IMR-90 (cell line): ENCODE measurements around the gene EYS. TPM values are rescaled to one million over a fixed set of nuclear protein-coding genes. Genes with fewer than 3 reads are reported as not detected.

ENCODE experiments used
- ATAC-seq: fragments of 200-7000 bp; cut with Tn5 transposase; 2 replicates; pipeline ENCODE4 v1.9.1; 2020; ENCODE audit warnings: low read depth, mild to moderate bottlenecking, moderate library complexity
- BruUV-seq: library from RNA; stranded (reverse); fragments of 400-500 nt; replicated peaks from 2 replicates; lab custom pipeline; 2021; lab: Mats Ljungman, UMichigan
- CTCF ChIA-PET: fragments of 300-600 bp; formaldehyde crosslinking; extraction: SDS; loops from one replicate; lab custom pipeline; 2021; ENCODE audit warnings: antibody characterized with exemption; lab: Yijun Ruan, JAX
- POLR2A ChIA-PET: fragments of 300-600 bp; sonication (Branson Sonifier 250); formaldehyde crosslinking; loops from one replicate; lab custom pipeline; 2022; ENCODE audit warnings: antibody characterized with exemption; ENCODE audit not compliant: unreplicated experiment; lab: Charles Lee
- DNase-seq: peaks from one replicate; pipeline ENCODE4 v3.0.0; 2013
- H2AFZ ChIP-seq: replicated peaks from 2 replicates; pipeline ENCODE3; 2013; ENCODE audit warnings: low read length, mild to moderate bottlenecking; ENCODE audit not compliant: poor library complexity
- H2AK5ac ChIP-seq: 2 replicates; pipeline ENCODE4 v1.6.1; 2013; ENCODE audit warnings: low read depth, low read length, inconsistent platforms
- H2AK9ac ChIP-seq: replicated peaks from 2 replicates; pipeline ENCODE3; 2013; ENCODE audit warnings: mild to moderate bottlenecking, low read depth, low read length, moderate library complexity; ENCODE audit not compliant: poor library complexity
- H2BK120ac ChIP-seq: 2 replicates; pipeline ENCODE4 v1.6.1; 2013; ENCODE audit warnings: low read depth, low read length, inconsistent platforms
- H2BK15ac ChIP-seq: 3 replicates; pipeline ENCODE4 v1.6.1; 2013; ENCODE audit warnings: low read depth, low read length, inconsistent platforms
- H2BK20ac ChIP-seq: 2 replicates; pipeline ENCODE4 v1.6.1; 2013; ENCODE audit warnings: low read depth, mild to moderate bottlenecking, inconsistent platforms, low read length, moderate library complexity
- H2BK5ac ChIP-seq: 2 replicates; pipeline ENCODE4 v1.6.1; 2013; ENCODE audit warnings: mild to moderate bottlenecking, low read depth, low read length, inconsistent platforms; ENCODE audit not compliant: poor library complexity, severe bottlenecking
- H3K14ac ChIP-seq: replicated peaks from 2 replicates; pipeline ENCODE4 v1.6.1; 2013; ENCODE audit warnings: low read depth, low read length, inconsistent platforms
- H3K18ac ChIP-seq: 2 replicates; pipeline ENCODE4 v1.6.1; 2013; ENCODE audit warnings: low read depth, low read length, control low read depth
- H3K23ac ChIP-seq: 2 replicates; pipeline ENCODE4 v1.6.1; 2013; ENCODE audit warnings: low read depth, low read length, inconsistent platforms
- H3K27ac ChIP-seq: 2 replicates; pipeline ENCODE4 v1.5.1; 2013; ENCODE audit warnings: mild to moderate bottlenecking, control low read depth, low read length; ENCODE audit not compliant: insufficient read depth
- H3K27me3 ChIP-seq: 2 replicates; pipeline ENCODE4 v1.6.1; 2013; ENCODE audit warnings: low read length; ENCODE audit not compliant: control insufficient read depth, insufficient read depth
- H3K36me3 ChIP-seq: 2 replicates; pipeline ENCODE4 v1.6.1; 2013; ENCODE audit warnings: low read length, mixed read lengths; ENCODE audit not compliant: control insufficient read depth, insufficient read depth
- H3K4ac ChIP-seq: 2 replicates; pipeline ENCODE4 v1.6.1; 2013; ENCODE audit warnings: low read depth, low read length, inconsistent platforms
- H3K4me1 ChIP-seq: 2 replicates; pipeline ENCODE4 v1.6.1; 2013; ENCODE audit warnings: low read length, mixed read lengths; ENCODE audit not compliant: control insufficient read depth, insufficient read depth
- H3K4me2 ChIP-seq: 2 replicates; pipeline ENCODE4 v1.6.1; 2013; ENCODE audit warnings: low read depth, mild to moderate bottlenecking, control low read depth, low read length, moderate library complexity
- H3K4me3 ChIP-seq: 2 replicates; pipeline ENCODE4 v1.5.1; 2013; ENCODE audit warnings: low read depth, mild to moderate bottlenecking, control low read depth, low read length, moderate library complexity; ENCODE audit not compliant: insufficient read depth
- H3K56ac ChIP-seq: 2 replicates; pipeline ENCODE4 v1.6.1; 2013; ENCODE audit warnings: low read length, inconsistent platforms; ENCODE audit not compliant: insufficient read depth; ENCODE audit errors: extremely low read depth
- H3K79me1 ChIP-seq, 2 experiments: 2 replicates each; pipeline ENCODE4 v1.6.1; 2013; ENCODE audit warnings: low read length in 2 of 2, inconsistent platforms in 1 of 2, low read depth in 1 of 2
- H3K9ac ChIP-seq: 2 replicates; pipeline ENCODE4 v1.6.1; 2013; ENCODE audit warnings: low read depth, low read length, control low read depth
- H3K9me1 ChIP-seq: 2 replicates; pipeline ENCODE4 v1.6.1; 2013; ENCODE audit warnings: low read length, inconsistent platforms; ENCODE audit not compliant: insufficient read depth
- H3K9me3 ChIP-seq: 2 replicates; pipeline ENCODE4 v1.6.1; 2013; ENCODE audit warnings: low read length; ENCODE audit not compliant: control insufficient read depth, insufficient read depth
- H4K20me1 ChIP-seq: 2 replicates; pipeline ENCODE4 v1.6.1; 2013; ENCODE audit warnings: low read length, inconsistent platforms; ENCODE audit not compliant: insufficient read depth
- H4K5ac ChIP-seq: 2 replicates; pipeline ENCODE4 v1.6.1; 2013; ENCODE audit warnings: mild to moderate bottlenecking, low read depth, low read length, control low read depth
- H4K8ac ChIP-seq, 2 experiments: 2 replicates each; pipeline ENCODE4 v1.6.1; 2013; ENCODE audit warnings: low read depth in 2 of 2, low read length in 2 of 2, control low read depth in 1 of 2, inconsistent platforms in 1 of 2
- H4K91ac ChIP-seq: 2 replicates; pipeline ENCODE4 v1.6.1; 2013; ENCODE audit warnings: low read depth, low read length, inconsistent platforms; ENCODE audit not compliant: insufficient read depth
- BHLHE40 ChIP-seq: fragments of 150-350 bp; IDR thresholded peaks from 2 replicates; pipeline ENCODE4 v1.6.1; 2016; ENCODE audit warnings: mild to moderate bottlenecking, low read depth, low read length
- CHD1 ChIP-seq: IDR thresholded peaks from 2 replicates; pipeline ENCODE4 v1.6.1; 2012; ENCODE audit warnings: low read depth, low read length, improper control_type of control experiment
- CTCF ChIP-seq: conservative IDR thresholded peaks from 2 replicates; pipeline ENCODE4 v1.5.1; 2012; ENCODE audit warnings: mild to moderate bottlenecking, low read depth, low read length, improper control_type of control experiment
- ELK1 ChIP-seq: fragments of 150-350 bp; IDR thresholded peaks from 2 replicates; pipeline ENCODE4 v1.6.1; 2016; ENCODE audit warnings: low read depth, mild to moderate bottlenecking, low read length, moderate library complexity, borderline replicate concordance
- FOS ChIP-seq: fragments of 150-350 bp; IDR thresholded peaks from 2 replicates; pipeline ENCODE4 v1.6.1; 2016; ENCODE audit warnings: low read depth, low read length
- MAFK ChIP-seq: IDR thresholded peaks from 2 replicates; pipeline ENCODE4 v1.6.1; 2012; ENCODE audit warnings: low read depth, low read length, improper control_type of control experiment
- MAZ ChIP-seq: IDR thresholded peaks from 2 replicates; pipeline ENCODE4 v1.6.1; 2012; ENCODE audit warnings: low read depth, mild to moderate bottlenecking, low read length, improper control_type of control experiment, moderate library complexity, borderline replicate concordance
- MXI1 ChIP-seq: IDR thresholded peaks from 2 replicates; pipeline ENCODE4 v1.6.1; 2012; ENCODE audit warnings: low read depth, mild to moderate bottlenecking, low read length, moderate library complexity, borderline replicate concordance
- NFE2L2 ChIP-seq: fragments of 150-350 bp; IDR thresholded peaks from 2 replicates; pipeline ENCODE4 v1.6.1; 2016; ENCODE audit warnings: low read depth, mild to moderate bottlenecking, low read length
- POLR2A ChIP-seq: IDR thresholded peaks from 2 replicates; pipeline ENCODE4 v1.6.1; 2012; ENCODE audit warnings: mild to moderate bottlenecking, low read depth, low read length
- RAD21 ChIP-seq: IDR thresholded peaks from 2 replicates; pipeline ENCODE4 v1.6.1; 2012; ENCODE audit warnings: low read length, improper control_type of control experiment
- RCOR1 ChIP-seq: IDR thresholded peaks from 2 replicates; pipeline ENCODE4 v1.6.1; 2012; ENCODE audit warnings: mild to moderate bottlenecking, low read length, improper control_type of control experiment; ENCODE audit not compliant: insufficient replicate concordance
- RFX5 ChIP-seq: IDR thresholded peaks from 2 replicates; pipeline ENCODE4 v1.8.0; 2012; ENCODE audit warnings: low read depth, mild to moderate bottlenecking, low read length, moderate library complexity
- SMC3 ChIP-seq: fragments of 150-350 bp; IDR thresholded peaks from 2 replicates; pipeline ENCODE4 v1.6.1; 2016; ENCODE audit warnings: low read depth, mild to moderate bottlenecking, antibody characterized with exemption, low read length, moderate library complexity
- USF2 ChIP-seq: fragments of 150-350 bp; IDR thresholded peaks from 2 replicates; pipeline ENCODE4 v1.6.1; 2017; ENCODE audit warnings: mild to moderate bottlenecking, antibody characterized with exemption, low read length, low read depth
- dilution Hi-C: fragments of 300-500 bp; cut with HindIII; formaldehyde crosslinking; loops from one replicate; pipeline ENCODE4 v1.14.3; 2018; ENCODE audit warnings: low sequenced_read_pairs; ENCODE audit not compliant: unreplicated experiment
- in situ Hi-C: fragments of 300-500 bp; cut with MboI; formaldehyde crosslinking; loops from 3 replicates; pipeline ENCODE4 v1.14.3; 2019; ENCODE audit warnings: low sequenced_read_pairs, inconsistent platforms, mixed read lengths
- intact Hi-C: fragments of 100-400 bp; cut with micrococcal nuclease; formaldehyde crosslinking; loops from 2 replicates; pipeline ENCODE4 v1.10.0; 2022
- polyA plus RNA-seq, 3 experiments: library from polyadenylated mRNA; depleted of rRNA; stranded (reverse); fragments of >200 nt; gene quantifications; 2 replicates each; pipeline ENCODE4 v1.2.3, GENCODE V29; 2012; ENCODE audit warnings: low replicate concordance in 1 of 3
- total RNA-seq: library from RNA; depleted of rRNA; stranded (reverse); fragments of >200 nt; gene quantifications from 2 replicates; pipeline ENCODE4 v1.2.3, GENCODE V29; 2012

EYS gene
- total and polyA plus RNA-seq, 2 of the 4 experiments (the other 2 are of a cell fraction) = under 0.01 TPM; not detected in 1

- Histone ChIP-seq H3K14ac (no peak overlapping the region), H3K36me3 (no peaks in the 10 kb centered on the region), H3K4me2 (no peak overlapping the region), H3K79me1 (no peaks in the 10 kb centered on the region), H4K91ac (no peak overlapping the region), H4K5ac (no peak overlapping the region), H4K20me1 (no peaks in the 10 kb centered on the region), H3K9me3 (no peaks in the 10 kb centered on the region), H3K4ac (no peak overlapping the region), H2AK5ac (no peak overlapping the region), H4K8ac (no peak overlapping the region), H2BK120ac (no peak overlapping the region), H2AK9ac (no peak overlapping the region), H3K9me1 (no peaks in the 10 kb centered on the region), H3K27ac (no peak overlapping the region), H3K56ac (no peak overlapping the region), H3K4me1 (no peaks in the 10 kb centered on the region), H3K27me3 (no peaks in the 10 kb centered on the region), H2AFZ (no peak overlapping the region), H3K23ac (no peak overlapping the region), H3K9ac (no peak overlapping the region), H2BK5ac (no peak overlapping the region), H2BK20ac (no peak overlapping the region), H3K18ac (no peak overlapping the region), H2BK15ac (no peak overlapping the region), H3K4me3 (no peak overlapping the region)
- POLR2A ChIA-PET = no interaction called here
- TF ChIP-seq POLR2A (no peak), ELK1 (no peak), CHD1 (no peak), MXI1 (no peak), MAZ (no peak), SMC3 (no peak), MAFK (no peak), CTCF (no peak), USF2 (no peak), RFX5 (no peak), NFE2L2 (no peak), RAD21 (no peak), RCOR1 (no peak), BHLHE40 (no peak), FOS (no peak)
- dilution Hi-C loops = no loop called here
- DNase-seq = no peak
- intact Hi-C loops = no loop called here
- in situ Hi-C loops = no loop called here
- CTCF ChIA-PET = no interaction called here
- BruUV-seq = no TSS peak
- no peak for ATAC-seq
Observed at GRCh38 chr6:63964366-63964765, 1742.7 kb downstream of the EYS start.
